Fibroblast of villous mesenchyme (primary cell): ENCODE results near the gene PLGRKT. TPM values are rescaled to one million over a fixed set of nuclear protein-coding genes. Genes with fewer than 3 reads are reported as not detected.
A peak's percentile ranks its signal among the peaks of the same experiment; 100 is the strongest.
"Not testable (repeated sequence)": the region's sequence is repeated elsewhere in the genome, so short reads cannot be mapped to it uniquely, and the experiment has no call there.

ENCODE experiments used
- DNase-seq: peaks from one replicate; pipeline ENCODE4 v3.0.0-alpha.2; 2010; ENCODE audit warnings: low read depth
- H3K4me3 ChIP-seq: 2 replicates; pipeline ENCODE4 v1.5.1; 2011; ENCODE audit warnings: low read depth, mild to moderate bottlenecking, low read length
- total RNA-seq: library from RNA; depleted of rRNA; stranded (reverse); fragments of >200 nt; gene quantifications from 2 replicates; pipeline ENCODE4 v1.2.3, GENCODE V29; 2012
- TF ChIP-seq, protein P1 (sequence below): IDR thresholded peaks from 2 replicates; pipeline ENCODE4 v1.5.1; 2012; ENCODE audit warnings: low read depth, mild to moderate bottlenecking, low read length; ENCODE audit not compliant: insufficient read depth

Gene PLGRKT
- total RNA-seq, 1 donor, result 17.7 TPM

DNA sequence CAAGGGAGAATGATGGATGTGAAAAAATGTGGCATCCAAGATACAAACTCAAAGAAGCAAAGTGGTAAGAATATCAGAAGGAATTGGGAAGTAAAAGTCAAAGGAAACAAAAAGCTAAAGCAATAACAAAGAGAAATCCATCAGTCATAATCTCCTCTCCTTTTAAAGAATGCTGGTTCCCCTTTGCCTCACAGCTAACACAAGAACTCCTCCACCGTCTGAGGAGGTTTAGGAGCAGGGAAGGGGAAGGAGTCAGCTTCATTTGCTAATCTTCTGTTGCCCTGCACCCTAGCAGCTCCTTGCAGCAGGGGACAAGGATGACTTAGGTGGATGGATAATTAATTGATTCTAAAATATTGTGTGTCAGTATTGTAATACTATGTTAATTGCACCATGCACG is 29.0 kb upstream of the PLGRKT start:
- no peak overlapping the region for H3K4me3 ChIP-seq
- TF ChIP-seq, protein P1, sequence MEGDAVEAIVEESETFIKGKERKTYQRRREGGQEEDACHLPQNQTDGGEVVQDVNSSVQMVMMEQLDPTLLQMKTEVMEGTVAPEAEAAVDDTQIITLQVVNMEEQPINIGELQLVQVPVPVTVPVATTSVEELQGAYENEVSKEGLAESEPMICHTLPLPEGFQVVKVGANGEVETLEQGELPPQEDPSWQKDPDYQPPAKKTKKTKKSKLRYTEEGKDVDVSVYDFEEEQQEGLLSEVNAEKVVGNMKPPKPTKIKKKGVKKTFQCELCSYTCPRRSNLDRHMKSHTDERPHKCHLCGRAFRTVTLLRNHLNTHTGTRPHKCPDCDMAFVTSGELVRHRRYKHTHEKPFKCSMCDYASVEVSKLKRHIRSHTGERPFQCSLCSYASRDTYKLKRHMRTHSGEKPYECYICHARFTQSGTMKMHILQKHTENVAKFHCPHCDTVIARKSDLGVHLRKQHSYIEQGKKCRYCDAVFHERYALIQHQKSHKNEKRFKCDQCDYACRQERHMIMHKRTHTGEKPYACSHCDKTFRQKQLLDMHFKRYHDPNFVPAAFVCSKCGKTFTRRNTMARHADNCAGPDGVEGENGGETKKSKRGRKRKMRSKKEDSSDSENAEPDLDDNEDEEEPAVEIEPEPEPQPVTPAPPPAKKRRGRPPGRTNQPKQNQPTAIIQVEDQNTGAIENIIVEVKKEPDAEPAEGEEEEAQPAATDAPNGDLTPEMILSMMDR, result no peak
- no peak for DNase-seq

DNA sequence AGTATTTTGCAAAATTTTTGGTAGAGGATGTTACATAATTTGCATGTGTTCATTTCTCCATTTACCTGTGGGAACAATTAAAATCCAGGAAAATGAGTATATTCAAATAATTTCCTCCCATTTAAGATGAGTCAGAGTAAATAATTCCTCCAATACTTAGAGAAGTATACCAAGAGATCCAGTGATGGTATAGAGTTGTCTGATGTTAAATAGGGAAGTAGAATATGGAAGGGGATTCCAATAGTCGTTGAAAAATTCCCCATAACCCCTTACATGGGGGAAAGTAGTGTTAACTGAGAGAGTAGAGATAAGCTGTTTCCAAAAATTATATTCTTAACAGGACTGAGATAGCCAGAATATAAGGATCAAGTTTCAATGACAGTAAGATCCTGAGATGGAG is 28.3 kb upstream of the PLGRKT start:
- no peak for DNase-seq
- TF ChIP-seq, protein P1, result no peak

DNA sequence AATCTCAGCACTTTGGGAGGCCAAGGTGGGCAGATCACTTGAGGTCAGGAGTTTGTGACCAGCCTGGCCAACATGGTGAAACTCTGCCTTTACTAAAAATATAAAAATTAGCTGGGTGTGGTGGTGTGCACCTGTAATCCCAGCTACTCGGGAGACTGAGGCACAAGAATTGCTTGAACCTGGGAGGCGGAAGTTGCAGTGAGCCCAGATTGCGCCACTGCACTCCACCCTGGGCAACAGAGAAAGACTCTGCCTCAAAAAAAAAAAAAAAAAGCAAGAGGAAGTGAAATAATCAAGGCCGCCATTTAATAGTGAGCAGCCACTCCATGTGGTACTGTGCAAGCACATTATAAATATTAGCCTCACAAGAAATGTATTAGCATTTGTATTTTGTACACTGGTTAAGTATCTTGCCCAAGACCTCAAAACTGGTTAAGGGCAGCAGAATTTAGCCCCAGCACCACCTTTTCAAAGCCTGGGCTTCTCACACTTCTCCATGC is 27.2 kb upstream of the PLGRKT start:
- not testable (repeated sequence) for DNase-seq, H3K4me3 ChIP-seq

More for the DNA sequence above, 28.3 kb upstream of the PLGRKT start:
- no peak overlapping the region for H3K4me3 ChIP-seq

DNA sequence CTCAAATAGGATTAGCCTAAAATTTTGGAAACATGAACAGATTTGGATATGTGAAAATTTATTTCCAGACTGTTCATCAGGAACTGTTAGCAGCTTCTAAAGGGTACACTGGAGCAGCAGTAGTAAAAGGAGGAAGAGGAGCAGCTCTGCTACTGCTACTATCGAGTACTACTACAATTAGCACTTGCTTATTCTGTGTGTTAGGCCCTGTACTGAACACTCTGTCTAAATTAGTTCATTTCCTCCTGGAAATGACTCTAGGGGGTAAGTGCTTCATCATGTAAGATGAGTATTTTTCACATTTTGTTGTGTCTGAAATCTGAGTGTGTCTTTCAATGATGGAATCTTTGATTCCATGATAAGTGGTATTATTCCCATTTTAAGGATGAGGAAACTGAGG is 22.4 kb upstream of the PLGRKT start:
- TF ChIP-seq, protein P1, result no peak
- H3K4me3 ChIP-seq, result no peak overlapping the region
- no peak for DNase-seq

DNA sequence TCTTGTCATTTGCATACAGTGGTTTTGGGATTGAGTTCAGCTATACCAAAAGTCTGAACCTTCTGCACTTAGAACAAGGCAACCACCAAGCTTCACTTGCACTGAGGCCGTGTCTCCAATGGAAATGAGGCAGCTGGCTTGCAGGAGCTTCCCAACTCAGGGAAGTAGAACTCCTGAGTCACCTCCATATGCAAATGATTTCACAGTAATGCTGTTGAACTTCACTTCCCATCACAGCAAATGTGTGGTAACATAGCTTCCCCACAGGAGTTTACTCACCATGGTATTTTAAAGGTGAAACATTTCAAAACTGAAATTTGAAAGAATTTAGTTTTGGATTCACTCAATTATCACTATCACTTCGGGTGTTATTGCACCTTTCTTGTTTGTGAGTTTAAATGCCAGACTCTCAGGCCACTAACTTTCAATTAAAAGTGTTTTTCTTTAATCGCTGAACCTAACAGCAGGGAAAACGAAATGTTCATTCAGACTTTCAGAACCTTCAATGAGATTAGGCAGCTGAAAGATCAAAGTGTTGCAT is 21.6 kb upstream of the PLGRKT start:
- no peak for DNase-seq
- TF ChIP-seq, protein P1, result no peak
- no peak overlapping the region for H3K4me3 ChIP-seq

DNA sequence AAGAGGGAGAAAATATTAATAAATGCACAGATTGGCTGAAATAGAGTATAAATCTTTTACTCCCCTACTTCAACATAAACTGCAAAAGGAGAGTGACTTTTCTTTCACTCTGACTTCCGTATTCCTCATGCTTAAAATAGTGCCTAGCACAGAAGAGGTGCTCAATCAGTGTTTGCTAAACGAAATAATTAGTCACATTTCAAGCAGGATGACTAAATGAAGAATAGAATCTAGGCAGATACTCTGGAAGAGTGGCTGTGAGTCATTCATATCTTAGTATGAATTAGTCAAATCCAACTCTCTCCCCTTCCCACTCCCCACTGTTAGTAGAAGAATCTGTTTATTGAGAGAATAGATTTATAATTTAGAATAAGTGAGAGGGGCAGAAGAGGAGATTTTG is 17.5 kb upstream of the PLGRKT start:
- no peak overlapping the region for H3K4me3 ChIP-seq
- DNase-seq, result peak; percentile 53
- TF ChIP-seq, protein P1, result no peak

DNA sequence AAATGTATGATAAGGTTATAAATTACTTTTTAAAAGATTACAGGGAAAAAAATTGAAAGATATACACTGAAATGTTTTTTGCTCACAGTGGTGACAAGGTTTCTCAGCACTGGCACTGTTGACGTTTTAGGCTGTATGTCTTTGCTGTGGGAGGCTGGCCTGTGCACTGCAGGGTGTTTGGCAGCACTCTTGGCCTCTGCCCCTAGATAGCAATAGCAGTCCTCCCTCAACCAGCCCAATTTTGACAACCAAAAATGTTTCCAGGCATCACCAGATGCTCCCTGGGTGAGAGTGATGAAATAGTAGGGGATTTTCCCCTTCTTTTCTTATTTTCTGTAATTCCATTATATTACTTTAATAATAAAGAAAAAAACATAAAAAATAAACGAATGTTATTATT is 15.9 kb upstream of the PLGRKT start:
- TF ChIP-seq, protein P1, result no peak
- no peak overlapping the region for H3K4me3 ChIP-seq
- DNase-seq, result no peak
